22Rv1 (cell line): Measurements from ENCODE around the gene NAT8L.

Source experiments
- CTCF ChIP-seq: fragments of 450-650 bp; IDR thresholded peaks from 2 replicates; pipeline ENCODE4 v1.5.1; 2017; ENCODE audit warnings: mild to moderate bottlenecking
- ZFX ChIP-seq: fragments of 450-650 bp; IDR thresholded peaks from 2 replicates; pipeline ENCODE4 v1.6.1; 2017; ENCODE audit warnings: antibody characterized with exemption, borderline replicate concordance

GRCh38 chr4:2047031-2047660 lies 12.0 kb upstream of the NAT8L start:
- TF ChIP-seq CTCF (no peak), ZFX (no peak)
